NCI-H510A treated with DMSO at 0.1 percent for 48 hours (cell line): ENCODE data around the gene OAS1.
A peak's percentile ranks its signal among the peaks of the same experiment; 100 is the strongest.
"Not testable (repeated sequence)": the region's sequence is repeated elsewhere in the genome, so short reads cannot be mapped to it uniquely, and the experiment has no call there.

ENCODE experiments used
- DNase-seq: peaks from one replicate; lab custom pipeline; 2025; lab: John Stamatoyannopoulos, UW

Gene OAS1

GRCh38 chr12:112937741-112938719 lies 31.3 kb downstream of the OAS1 start, which contains the start of gene OAS3:
Gene OAS3, plus strand, starts transcription at chr12:112938474. Its CDS starts 57 bp downstream, at chr12:112938531.
- peak; percentile 69 for DNase-seq

- peak; percentile 53 for DNase-seq
These were observed 32.0 kb downstream of the OAS1 start for GRCh38 chr12:112938751-112939150.

GRCh38 chr12:112939761-112940381 lies 33.1 kb downstream of the OAS1 start:
- DNase-seq = no peak

- DNase-seq = no peak
These were observed 35.0 kb downstream of the OAS1 start for GRCh38 chr12:112941528-112942335.

- DNase-seq = no peak
These were observed 35.8 kb downstream of the OAS1 start for GRCh38 chr12:112942572-112942971.

- no peak for DNase-seq
These were observed 37.4 kb downstream of the OAS1 start for GRCh38 chr12:112944024-112944690.

- no peak for DNase-seq
These were observed 38.8 kb downstream of the OAS1 start for GRCh38 chr12:112945515-112945914.

GRCh38 chr12:112946236-112947000 lies 39.7 kb downstream of the OAS1 start:
- DNase-seq = no peak

GRCh38 chr12:112947314-112947713 lies 40.6 kb downstream of the OAS1 start:
- DNase-seq = no peak

- DNase-seq = no peak
These were observed 41.0 kb downstream of the OAS1 start for GRCh38 chr12:112947761-112948160.

- DNase-seq = no peak
These were observed 42.0 kb downstream of the OAS1 start for GRCh38 chr12:112948806-112949205.

GRCh38 chr12:112950701-112951100 lies 43.9 kb downstream of the OAS1 start:
- no peak for DNase-seq

GRCh38 chr12:112957125-112957524 lies 50.4 kb downstream of the OAS1 start:
- DNase-seq = not testable (repeated sequence)

GRCh38 chr12:112961074-112961473 lies 54.3 kb downstream of the OAS1 start:
- DNase-seq = no peak

- no peak for DNase-seq
These were observed 54.8 kb downstream of the OAS1 start for GRCh38 chr12:112961536-112961935.

- no peak for DNase-seq
These were observed 55.8 kb downstream of the OAS1 start for GRCh38 chr12:112962561-112962960.

- DNase-seq = no peak
These were observed 56.6 kb downstream of the OAS1 start for GRCh38 chr12:112963227-112963861.

GRCh38 chr12:112964067-112964670 lies 57.4 kb downstream of the OAS1 start:
- no peak for DNase-seq

GRCh38 chr12:112964915-112965314 lies 58.2 kb downstream of the OAS1 start:
- DNase-seq = no peak

- DNase-seq = no peak
These were observed 58.9 kb downstream of the OAS1 start for GRCh38 chr12:112965643-112966042.
